Measurements from ENCODE around the gene KRTAP17-1. TPM values are rescaled to one million over a fixed set of nuclear protein-coding genes. Genes with fewer than 3 reads are reported as not detected.

Gene KRTAP17-1
- polyA plus RNA-seq (2013, experiment 1 of 2): not detected
- polyA plus RNA-seq (2013, experiment 2 of 2): not detected

DNA sequence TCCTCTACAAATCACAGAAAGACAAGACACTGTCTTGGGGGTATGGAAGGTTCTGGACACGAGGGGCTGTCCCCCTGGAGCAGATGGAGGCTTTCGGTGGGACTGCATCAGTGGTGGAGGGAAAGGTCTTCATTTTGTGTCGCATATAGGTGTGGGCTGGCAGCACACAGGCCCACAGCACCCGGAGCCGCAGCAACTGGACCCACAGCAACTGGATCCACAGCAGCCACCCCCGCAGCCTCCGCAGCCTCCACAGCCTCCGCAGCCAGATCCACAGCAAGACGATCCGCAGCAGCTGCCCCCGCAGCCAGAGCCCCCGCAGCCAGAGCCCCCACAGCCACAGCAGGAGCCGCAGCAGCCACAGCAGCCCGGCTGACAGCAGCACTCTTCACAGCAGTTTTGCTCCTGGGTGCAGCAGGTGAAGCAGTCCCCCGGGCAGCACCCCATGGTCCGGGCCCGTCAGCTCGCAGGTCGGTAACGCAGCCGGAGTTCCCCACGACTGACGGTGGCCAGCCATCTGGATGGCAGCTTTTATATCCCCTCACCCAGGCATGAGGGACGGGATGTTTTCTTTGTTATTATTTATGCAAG is at the start of gene KRTAP17-1:
Gene KRTAP17-1 (minus strand): TSS at position 507 of the 591 bp plus-strand sequence. CDS start 60 bp downstream, at position 447.
- 95% methylated on average over 20 of the region's 24 CpGs for WGBS
- Histone ChIP-seq H3K18ac (ENCODE audit: low read depth in 1 of 2, low read length in 2 of 2) (no peak within 1 kb of the TSS), H3K27me3 (ENCODE audit: control insufficient read depth in 1 of 2, insufficient read depth in 1 of 2, low read length in 2 of 2) (peaks cover 0 to 31% of the 10 kb centered on the region in 2 experiments), H4K91ac (ENCODE audit: low read length) (peak within 1 kb of the TSS; percentile 86), H4K8ac (ENCODE audit: low read length) (no peak within 1 kb of the TSS), H3K36me3 (ENCODE audit: control insufficient read depth in 1 of 2, insufficient read depth in 2 of 2, low read depth in 1 of 2, low read length in 2 of 2) (no peaks in the 10 kb centered on the region), H2BK12ac (ENCODE audit: low read length in 2 of 2) (no peak within 1 kb of the TSS), H3K23ac (ENCODE audit: low read length in 2 of 2) (no peak within 1 kb of the TSS), H2BK120ac (ENCODE audit: low read depth, low read length) (no peak within 1 kb of the TSS), H2BK5ac (ENCODE audit: low read depth, low read length, poor library complexity, severe bottlenecking) (peak within 1 kb of the TSS; percentile 70), H3K4me2 (ENCODE audit: low read length, poor library complexity, severe bottlenecking) (no peak within 1 kb of the TSS), H2BK15ac (ENCODE audit: low read depth, poor library complexity, severe bottlenecking) (peak within 1 kb of the TSS; percentile 36), H3K9me3 (ENCODE audit: control insufficient read depth, low read length) (peaks cover 7% of the 10 kb centered on the region), H3K14ac (ENCODE audit: low read length in 2 of 2) (peak within 1 kb of the TSS in 1 of 2 experiments; percentile 7), H2AK5ac (ENCODE audit: low read length, severe bottlenecking) (peak within 1 kb of the TSS; percentile 47), H3K4me3 (ENCODE audit: insufficient read depth in 1 of 2, low read depth in 1 of 2, low read length in 2 of 2) (no peak within 1 kb of the TSS), H3K9ac (ENCODE audit: low read length) (no peak within 1 kb of the TSS), H3K79me1 (replicated peaks; ENCODE audit: low read length, poor library complexity, severe bottlenecking) (no peaks in the 10 kb centered on the region), H3K27ac (ENCODE audit: low read length, poor library complexity, severe bottlenecking) (no peak within 1 kb of the TSS), H3K4me1 (ENCODE audit: control insufficient read depth, insufficient read depth, low read depth, low read length) (no peaks in the 10 kb centered on the region), H2AFZ (ENCODE audit: low read depth, low read length) (no peak within 1 kb of the TSS), H3K4ac (ENCODE audit: low read depth in 1 of 2, low read length in 2 of 2) (no peak within 1 kb of the TSS)
- no peak for DNase-seq

DNA sequence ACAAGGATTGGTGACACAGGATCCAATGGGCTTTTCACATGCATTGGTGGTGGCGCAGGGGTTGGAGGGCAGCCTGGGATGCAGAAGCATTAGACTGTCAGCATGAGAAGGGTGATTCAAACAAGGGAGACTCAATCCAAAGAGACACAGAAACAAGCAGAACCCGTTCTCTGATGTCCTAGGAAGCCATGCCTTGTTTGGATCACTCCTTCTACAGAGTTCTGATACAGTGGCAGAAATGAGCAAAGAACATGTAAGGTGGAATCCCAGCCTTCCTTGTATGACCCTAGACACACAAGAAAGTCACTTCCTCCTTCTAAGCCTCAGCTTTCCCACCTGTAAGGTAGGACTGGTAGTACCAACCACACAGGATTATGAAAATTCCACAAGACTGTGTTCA is 48.4 kb upstream of the KRTAP17-1 start:
- H2AFZ ChIP-seq (ENCODE audit: low read depth, low read length): no peak overlapping the region
- no peak overlapping the region for H3K14ac ChIP-seq (ENCODE audit: low read length in 2 of 2)
- no peaks in the 10 kb centered on the region for H3K27me3 ChIP-seq (ENCODE audit: control insufficient read depth in 1 of 2, insufficient read depth in 1 of 2, low read length in 2 of 2)
- H3K4me3 ChIP-seq (ENCODE audit: insufficient read depth in 1 of 2, low read depth in 1 of 2, low read length in 2 of 2): no peak overlapping the region
- no peak overlapping the region for H3K4ac ChIP-seq (ENCODE audit: low read depth in 1 of 2, low read length in 2 of 2)
- H2BK120ac ChIP-seq (ENCODE audit: low read depth, low read length): no peak overlapping the region
- no peaks in the 10 kb centered on the region for H3K9me3 ChIP-seq (ENCODE audit: control insufficient read depth, low read length)
- peaks cover 5% of the 10 kb centered on the region for H3K4me1 ChIP-seq (ENCODE audit: control insufficient read depth, insufficient read depth, low read depth, low read length)
- no peak overlapping the region for H4K8ac ChIP-seq (ENCODE audit: low read length)
- H3K18ac ChIP-seq (ENCODE audit: low read depth in 1 of 2, low read length in 2 of 2): no peak overlapping the region
- H2AK5ac ChIP-seq (ENCODE audit: low read length, severe bottlenecking): no peak overlapping the region
- no peak overlapping the region for H2BK12ac ChIP-seq (ENCODE audit: low read length in 2 of 2)
- no peak overlapping the region for H2BK5ac ChIP-seq (ENCODE audit: low read depth, low read length, poor library complexity, severe bottlenecking)
- 89% methylated on average over 2 of the region's 2 CpGs for WGBS
- H4K91ac ChIP-seq (ENCODE audit: low read length): no peak overlapping the region
- H3K4me2 ChIP-seq (ENCODE audit: low read length, poor library complexity, severe bottlenecking): no peak overlapping the region
- no peaks in the 10 kb centered on the region for H3K36me3 ChIP-seq (ENCODE audit: control insufficient read depth in 1 of 2, insufficient read depth in 2 of 2, low read depth in 1 of 2, low read length in 2 of 2)
- no peak overlapping the region for H3K9ac ChIP-seq (ENCODE audit: low read length)
- H3K23ac ChIP-seq (ENCODE audit: low read length in 2 of 2): no peak overlapping the region
- no peak overlapping the region for H3K27ac ChIP-seq (ENCODE audit: low read length, poor library complexity, severe bottlenecking)
- no peak overlapping the region for H2BK15ac ChIP-seq (ENCODE audit: low read depth, poor library complexity, severe bottlenecking)
- no peak for DNase-seq
- no peaks in the 10 kb centered on the region for H3K79me1 ChIP-seq (replicated peaks; ENCODE audit: low read length, poor library complexity, severe bottlenecking)

DNA sequence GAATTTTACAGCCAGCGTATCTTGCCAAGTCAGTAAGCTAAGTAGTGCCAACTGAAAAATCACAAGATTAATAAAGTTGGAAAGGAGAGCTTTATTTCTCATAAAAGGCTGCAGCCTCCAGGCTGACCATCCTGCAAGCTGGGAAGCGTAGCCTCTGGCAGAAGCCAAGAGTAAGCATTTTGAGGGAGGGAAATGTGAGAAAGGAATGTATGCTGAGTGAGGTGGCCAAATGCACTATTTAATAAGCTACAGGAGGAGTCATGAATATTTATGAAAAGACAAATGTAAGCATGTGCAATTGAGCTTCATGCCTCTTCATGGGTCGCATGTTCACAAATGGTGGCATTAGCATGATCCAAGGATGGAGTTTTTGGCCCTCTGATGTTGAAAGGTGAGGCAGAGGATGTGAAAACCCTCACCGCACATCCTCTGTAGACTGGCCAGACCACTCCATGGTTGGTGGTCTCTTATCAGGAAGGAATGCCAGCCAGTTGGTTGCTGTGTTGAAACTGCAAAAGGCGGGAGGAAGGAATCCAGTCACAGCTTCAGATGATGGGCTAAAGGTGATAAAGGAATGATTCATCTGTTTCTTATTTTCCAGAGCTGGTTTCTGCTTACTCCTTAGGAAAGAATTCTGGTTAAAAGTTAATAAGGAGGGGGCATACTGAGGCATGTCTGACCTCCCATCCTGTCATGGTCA is 44.9 kb upstream of the KRTAP17-1 start:
- no peak overlapping the region for H3K23ac ChIP-seq (ENCODE audit: low read length in 2 of 2)
- no peaks in the 10 kb centered on the region for H3K36me3 ChIP-seq (ENCODE audit: control insufficient read depth in 1 of 2, insufficient read depth in 2 of 2, low read depth in 1 of 2, low read length in 2 of 2)
- no peak overlapping the region for H3K4me3 ChIP-seq (ENCODE audit: insufficient read depth in 1 of 2, low read depth in 1 of 2, low read length in 2 of 2)
- H2AK5ac ChIP-seq (ENCODE audit: low read length, severe bottlenecking): no peak overlapping the region
- no peak overlapping the region for H2BK120ac ChIP-seq (ENCODE audit: low read depth, low read length)
- no peak overlapping the region for H3K4ac ChIP-seq (ENCODE audit: low read depth in 1 of 2, low read length in 2 of 2)
- H3K14ac ChIP-seq (ENCODE audit: low read length in 2 of 2): no peak overlapping the region
- H3K79me1 ChIP-seq (replicated peaks; ENCODE audit: low read length, poor library complexity, severe bottlenecking): no peaks in the 10 kb centered on the region
- H3K4me1 ChIP-seq (ENCODE audit: control insufficient read depth, insufficient read depth, low read depth, low read length): peaks cover 2% of the 10 kb centered on the region
- WGBS: 79% methylated on average over 5 of the region's 5 CpGs
- peak overlapping the region; percentile 32 for H2AFZ ChIP-seq (ENCODE audit: low read depth, low read length)
- peak; percentile 26 for DNase-seq
- H3K27me3 ChIP-seq (ENCODE audit: control insufficient read depth in 1 of 2, insufficient read depth in 1 of 2, low read length in 2 of 2): no peaks in the 10 kb centered on the region
- no peak overlapping the region for H3K18ac ChIP-seq (ENCODE audit: low read depth in 1 of 2, low read length in 2 of 2)
- H2BK15ac ChIP-seq (ENCODE audit: low read depth, poor library complexity, severe bottlenecking): no peak overlapping the region
- H2BK12ac ChIP-seq (ENCODE audit: low read length in 2 of 2): no peak overlapping the region
- no peak overlapping the region for H4K91ac ChIP-seq (ENCODE audit: low read length)
- H2BK5ac ChIP-seq (ENCODE audit: low read depth, low read length, poor library complexity, severe bottlenecking): no peak overlapping the region
- no peak overlapping the region for H3K9ac ChIP-seq (ENCODE audit: low read length)
- peaks cover 11% of the 10 kb centered on the region for H3K9me3 ChIP-seq (ENCODE audit: control insufficient read depth, low read length)
- no peak overlapping the region for H4K8ac ChIP-seq (ENCODE audit: low read length)
- H3K4me2 ChIP-seq (ENCODE audit: low read length, poor library complexity, severe bottlenecking): peak overlapping the region; percentile 6
- H3K27ac ChIP-seq (ENCODE audit: low read length, poor library complexity, severe bottlenecking): peak overlapping the region; percentile 72

DNA sequence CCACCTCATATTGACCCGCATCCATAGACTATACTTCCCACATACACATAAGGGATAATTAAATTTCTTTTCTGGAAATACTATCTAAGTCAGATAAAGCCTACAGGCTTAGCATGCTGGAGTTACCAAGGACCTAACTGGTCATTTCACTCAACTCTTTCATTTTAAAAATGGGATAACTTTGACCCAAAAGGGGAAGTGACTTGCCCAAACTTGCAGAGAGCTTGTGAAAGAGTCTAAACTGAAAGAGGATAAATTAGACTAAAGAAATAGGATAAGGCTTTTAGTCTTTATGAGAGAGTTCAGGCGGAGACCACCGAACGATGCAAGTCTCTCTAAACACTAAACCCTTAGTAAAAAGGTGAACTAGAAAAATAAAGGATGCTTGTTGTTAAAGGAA is 39.0 kb upstream of the KRTAP17-1 start:
- Histone ChIP-seq H2BK120ac (ENCODE audit: low read depth, low read length) (no peak overlapping the region), H3K36me3 (ENCODE audit: control insufficient read depth in 1 of 2, insufficient read depth in 2 of 2, low read depth in 1 of 2, low read length in 2 of 2) (no peaks in the 10 kb centered on the region), H2AK5ac (ENCODE audit: low read length, severe bottlenecking) (no peak overlapping the region), H3K79me1 (replicated peaks; ENCODE audit: low read length, poor library complexity, severe bottlenecking) (no peaks in the 10 kb centered on the region), H2BK5ac (ENCODE audit: low read depth, low read length, poor library complexity, severe bottlenecking) (no peak overlapping the region), H3K9ac (ENCODE audit: low read length) (no peak overlapping the region), H3K14ac (ENCODE audit: low read length in 2 of 2) (no peak overlapping the region), H2BK15ac (ENCODE audit: low read depth, poor library complexity, severe bottlenecking) (no peak overlapping the region), H3K4ac (ENCODE audit: low read depth in 1 of 2, low read length in 2 of 2) (no peak overlapping the region), H3K4me1 (ENCODE audit: control insufficient read depth, insufficient read depth, low read depth, low read length) (no peaks in the 10 kb centered on the region), H2AFZ (ENCODE audit: low read depth, low read length) (no peak overlapping the region), H4K8ac (ENCODE audit: low read length) (no peak overlapping the region), H3K18ac (ENCODE audit: low read depth in 1 of 2, low read length in 2 of 2) (no peak overlapping the region), H4K91ac (ENCODE audit: low read length) (no peak overlapping the region), H3K27me3 (ENCODE audit: control insufficient read depth in 1 of 2, insufficient read depth in 1 of 2, low read length in 2 of 2) (peaks cover 0 to 34% of the 10 kb centered on the region in 2 experiments), H3K9me3 (ENCODE audit: control insufficient read depth, low read length) (peaks cover 11% of the 10 kb centered on the region), H2BK12ac (ENCODE audit: low read length in 2 of 2) (no peak overlapping the region), H3K4me3 (ENCODE audit: insufficient read depth in 1 of 2, low read depth in 1 of 2, low read length in 2 of 2) (no peak overlapping the region), H3K23ac (ENCODE audit: low read length in 2 of 2) (no peak overlapping the region), H3K27ac (ENCODE audit: low read length, poor library complexity, severe bottlenecking) (no peak overlapping the region), H3K4me2 (ENCODE audit: low read length, poor library complexity, severe bottlenecking) (no peak overlapping the region)
- DNase-seq: no peak
- no CpG with 5 or more reads among the region's 4 CpGs for WGBS

All from mesenchymal stem cell (in vitro differentiated cells and primary cell).